ENCODE measurements around the gene KIAA1755.

KIAA1755 gene

DNA sequence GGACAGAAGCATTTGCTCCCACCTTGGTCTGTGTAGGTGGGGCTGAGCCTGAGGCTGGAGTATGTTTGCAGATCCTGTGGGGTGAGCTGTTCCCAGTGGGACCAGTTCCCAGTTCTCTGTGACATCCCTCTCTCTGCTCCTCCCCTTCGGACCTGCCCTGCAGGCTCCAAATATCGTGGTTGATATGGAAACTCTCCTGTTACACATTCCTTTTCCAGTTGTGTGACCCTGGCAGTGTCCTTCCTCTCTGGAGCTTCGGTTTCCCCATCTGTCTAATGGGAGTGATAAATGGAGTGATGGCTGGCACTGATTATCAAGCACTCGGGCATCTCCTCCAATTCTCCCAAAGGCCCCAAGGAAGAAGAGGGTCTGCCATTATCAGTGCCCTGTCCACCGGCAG, 79.8 kb downstream of the KIAA1755 start:
- DNase-seq (ENCODE audit: low spot score), result no peak

DNA sequence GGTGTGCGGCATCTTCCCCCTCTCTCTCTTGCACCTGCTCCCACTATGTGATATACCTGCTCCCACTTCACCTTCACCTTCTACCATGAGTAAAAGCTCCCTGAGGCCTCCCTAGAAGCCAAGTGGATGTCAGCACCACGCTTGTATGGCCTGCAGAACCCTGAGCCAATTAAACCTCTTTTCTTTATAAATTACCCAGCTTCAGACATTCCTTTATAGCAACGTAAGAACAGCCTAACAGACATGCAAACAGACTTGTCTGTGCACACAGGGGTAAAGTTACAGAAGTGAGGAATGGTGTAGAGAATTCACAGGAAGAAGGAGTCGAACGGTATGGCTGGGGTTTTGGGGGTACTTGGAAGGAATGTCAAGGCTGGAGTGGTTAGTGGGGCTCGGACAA, 80.7 kb downstream of the KIAA1755 start:
- DNase-seq (ENCODE audit: low spot score), result no peak

DNA sequence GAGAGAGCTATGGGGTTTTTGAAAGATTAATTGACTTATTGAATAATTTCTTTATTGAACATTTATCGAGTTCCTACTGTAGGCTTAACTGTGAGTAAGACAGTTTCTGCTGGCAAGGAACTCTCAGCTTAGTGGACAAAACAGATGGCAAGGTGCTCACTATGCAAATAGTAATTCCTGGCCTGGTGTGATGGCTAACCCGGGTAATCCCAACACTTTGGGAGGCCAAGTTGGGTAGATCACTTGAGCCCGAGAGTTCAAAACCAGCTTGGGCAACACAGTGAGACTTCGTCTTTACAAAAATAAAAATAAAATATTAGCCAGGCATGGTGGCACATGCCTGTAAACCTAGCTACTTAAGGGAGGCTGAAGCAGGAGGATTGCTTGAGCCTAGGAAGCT, 82.0 kb downstream of the KIAA1755 start:
- no peak for DNase-seq (ENCODE audit: low spot score)

DNA sequence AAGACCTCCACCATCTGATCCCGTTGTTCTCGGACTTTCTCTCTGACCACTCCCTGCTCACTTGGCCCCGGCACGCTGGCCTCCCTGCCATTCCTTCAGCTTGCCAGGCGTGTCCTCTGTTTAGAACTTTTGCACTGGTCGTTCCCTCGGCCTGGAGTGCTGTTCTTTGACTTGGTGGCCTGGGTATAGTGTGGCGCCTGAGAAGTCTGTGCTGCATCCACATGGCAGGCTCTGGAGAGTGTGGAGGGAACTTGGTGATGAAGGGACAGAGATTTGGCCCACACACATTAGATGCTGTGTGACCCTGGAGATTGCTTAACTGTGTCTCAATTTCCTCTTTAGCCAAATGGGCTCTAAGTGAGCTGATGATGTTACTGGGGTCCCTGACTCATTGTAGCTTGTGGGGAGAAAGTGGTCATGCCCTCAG, 82.5 kb downstream of the KIAA1755 start:
- DNase-seq (ENCODE audit: low spot score), result no peak

DNA sequence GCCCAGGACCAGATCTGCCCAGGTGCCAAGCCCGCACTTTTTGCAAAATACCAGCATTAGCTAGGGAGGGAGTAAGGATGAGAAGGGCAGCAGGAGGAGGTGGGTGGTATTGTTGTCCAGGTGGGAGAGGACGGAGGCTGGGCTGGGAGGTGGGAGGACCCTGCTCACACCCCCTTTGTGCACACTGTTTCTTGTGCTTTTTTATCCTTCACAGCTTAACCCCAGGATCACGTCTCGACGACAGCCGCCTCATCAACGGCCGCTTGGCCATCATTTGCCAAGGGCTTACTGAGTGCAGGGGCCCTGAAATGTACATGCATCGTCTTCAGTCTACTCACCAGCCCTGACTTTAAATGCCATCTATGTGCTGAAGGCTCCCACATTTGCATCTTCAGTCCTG, 83.3 kb downstream of the KIAA1755 start:
- no peak for DNase-seq (ENCODE audit: low spot score)

DNA sequence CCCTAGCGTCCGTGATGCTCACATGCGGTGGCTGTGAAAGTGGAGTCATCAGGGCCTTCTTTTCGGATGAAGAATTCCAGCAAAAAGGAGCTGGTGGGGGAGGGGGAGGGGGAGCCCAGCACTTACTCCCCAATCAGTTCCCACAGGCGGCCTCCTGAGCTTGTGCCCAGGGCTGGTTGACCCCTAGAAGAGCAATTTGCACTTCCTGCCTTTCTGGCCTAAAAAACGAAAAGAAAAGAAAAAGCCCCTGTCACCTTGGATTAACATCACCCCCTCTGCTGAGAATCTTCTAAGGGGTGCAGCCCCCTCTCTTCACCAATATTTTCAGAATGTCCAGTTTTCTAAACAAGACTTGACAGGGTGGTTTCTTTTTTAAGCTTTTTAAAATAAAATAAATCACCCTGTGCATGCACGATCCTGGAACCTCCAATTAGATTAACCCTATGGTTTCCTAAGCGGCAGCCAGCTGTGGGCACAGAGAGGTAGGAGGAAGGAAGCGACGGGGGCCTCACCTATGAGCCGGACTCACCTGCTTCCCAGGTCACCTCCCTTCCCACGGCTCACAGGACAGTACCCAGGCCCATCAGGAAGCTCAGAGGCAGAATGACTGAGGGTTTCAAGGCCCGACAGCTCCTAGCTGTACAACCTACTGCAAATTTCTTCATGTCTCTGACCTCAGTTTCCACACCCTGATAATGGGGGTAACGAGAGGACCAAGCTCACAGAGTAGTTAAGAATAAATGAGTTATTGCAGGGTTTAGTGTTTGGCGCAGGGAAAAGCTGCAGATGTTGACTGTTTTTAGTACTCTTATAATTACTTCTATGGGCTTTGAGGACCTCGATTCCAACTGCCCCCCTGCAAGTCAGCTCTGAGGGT, 85.0 kb downstream of the KIAA1755 start:
- no peak for DNase-seq (ENCODE audit: low spot score)

DNA sequence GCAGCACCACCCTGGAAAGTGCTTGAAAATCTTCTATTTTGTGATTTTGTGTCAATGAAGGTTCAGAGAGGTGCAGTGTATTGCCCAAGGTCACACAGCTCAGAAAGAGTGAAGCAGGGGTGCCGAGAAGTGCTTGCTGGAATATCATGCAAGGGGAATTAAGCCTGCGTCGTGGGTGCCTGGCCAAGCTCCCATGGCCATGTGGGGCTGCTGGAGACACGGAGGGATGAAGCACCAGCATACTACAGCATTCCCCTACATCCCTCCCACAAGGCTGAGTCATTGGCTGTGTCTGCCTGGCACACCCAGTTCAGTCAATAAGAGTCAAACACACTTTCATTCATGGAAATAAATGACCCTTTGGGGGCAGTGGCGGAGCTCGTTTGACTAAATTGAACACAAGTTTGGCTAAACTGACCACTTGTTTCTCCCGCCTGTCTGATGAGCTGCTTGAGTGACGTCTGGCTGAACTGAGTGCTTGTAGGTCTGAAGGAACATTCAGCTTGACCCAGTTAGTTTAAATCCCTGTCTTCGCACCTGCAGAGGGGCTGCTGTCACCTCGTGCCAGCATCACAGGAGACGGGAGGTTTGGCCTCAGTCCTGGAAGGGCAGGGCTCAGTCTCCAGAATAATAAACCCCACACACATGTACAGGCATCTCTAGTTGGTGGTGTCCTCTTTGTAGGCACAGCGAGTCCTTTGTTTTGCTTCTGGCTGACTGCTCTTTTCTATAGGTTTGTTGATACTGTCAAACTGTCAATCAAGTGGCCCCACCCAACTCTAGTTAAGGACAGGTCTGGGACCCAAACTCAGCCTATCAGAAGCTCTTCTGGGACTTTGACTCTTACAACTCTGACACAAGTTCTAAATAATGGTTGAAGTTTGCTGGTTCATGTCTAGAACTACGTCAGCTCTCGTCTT, 87.0 kb downstream of the KIAA1755 start:
- DNase-seq (ENCODE audit: low spot score), result no peak

DNA sequence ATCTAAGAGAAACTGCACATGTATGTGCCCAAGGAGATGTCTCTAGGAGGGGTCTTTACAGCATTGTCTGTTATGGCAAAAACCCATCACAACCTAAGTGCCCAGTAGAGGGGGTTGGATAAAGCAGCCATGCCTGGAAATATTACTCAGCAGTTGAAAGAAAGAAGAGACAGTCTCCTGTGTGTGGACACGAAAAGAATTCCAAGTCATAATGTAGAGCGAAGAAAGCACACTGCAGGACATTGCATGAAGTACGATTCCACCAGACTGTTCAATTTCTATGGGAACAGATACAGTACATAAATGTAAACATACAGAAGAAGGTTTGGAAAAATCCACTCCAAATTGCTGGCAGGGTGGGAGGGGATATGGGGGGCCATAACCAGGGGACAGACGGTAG, 88.1 kb downstream of the KIAA1755 start:
- no peak for DNase-seq (ENCODE audit: low spot score)

DNA sequence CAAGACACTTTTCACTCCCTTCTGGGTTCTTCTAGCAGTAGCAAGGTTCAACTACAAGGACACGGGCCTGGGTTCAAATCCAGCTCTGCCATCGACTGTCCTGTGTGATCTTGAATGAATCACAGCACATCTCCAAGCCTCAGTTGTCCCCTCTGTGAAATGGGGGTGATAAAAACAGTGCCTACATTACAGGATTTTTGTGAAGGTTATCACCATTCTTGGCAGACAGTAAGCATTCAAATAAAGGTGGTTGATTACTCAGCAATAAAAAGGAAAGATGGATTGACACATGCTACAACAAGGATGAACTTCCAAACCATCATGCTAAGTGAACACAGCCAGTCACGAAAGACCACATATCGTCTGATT, 88.9 kb downstream of the KIAA1755 start:
- DNase-seq (ENCODE audit: low spot score), result no peak

DNA sequence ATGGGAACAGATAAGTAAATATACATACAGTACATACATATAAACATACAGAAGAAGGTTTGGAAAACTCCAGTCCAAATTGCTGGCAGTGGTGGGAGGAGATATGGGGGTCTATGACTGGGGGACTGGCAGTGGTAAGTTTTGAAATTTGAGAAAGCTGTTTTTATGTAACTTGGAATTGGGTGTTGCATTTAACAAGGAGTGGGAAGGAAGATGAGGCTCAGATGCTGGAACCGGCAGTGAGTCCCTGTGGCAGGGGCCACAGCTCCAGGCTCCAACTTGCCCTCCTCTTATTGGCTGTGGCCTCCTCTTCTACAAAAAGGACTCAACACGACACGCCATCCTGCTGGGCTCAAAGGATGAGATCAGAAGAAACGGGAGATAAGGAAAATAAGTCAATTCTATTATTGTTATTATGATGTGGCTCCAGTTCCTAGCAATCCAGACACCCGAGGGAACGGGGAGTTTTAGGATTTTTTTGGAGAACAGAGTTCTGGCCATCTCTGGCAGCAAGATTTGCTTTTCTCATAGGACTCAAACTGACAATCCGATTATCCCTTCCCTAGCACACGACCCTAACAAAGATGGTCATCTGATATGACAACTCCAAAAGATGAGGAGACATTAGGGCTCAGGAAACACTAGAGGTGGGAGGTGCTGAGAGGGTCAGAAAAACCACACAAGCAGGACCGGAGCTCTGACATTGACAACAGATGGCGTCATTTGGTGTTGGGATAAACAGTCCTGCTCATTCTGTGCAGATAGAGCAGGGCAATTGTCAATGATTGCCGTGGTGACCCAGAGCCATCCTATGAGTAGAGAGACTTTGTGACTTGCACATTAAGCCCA, 89.5 kb downstream of the KIAA1755 start:
- no peak for DNase-seq (ENCODE audit: low spot score)

DNA sequence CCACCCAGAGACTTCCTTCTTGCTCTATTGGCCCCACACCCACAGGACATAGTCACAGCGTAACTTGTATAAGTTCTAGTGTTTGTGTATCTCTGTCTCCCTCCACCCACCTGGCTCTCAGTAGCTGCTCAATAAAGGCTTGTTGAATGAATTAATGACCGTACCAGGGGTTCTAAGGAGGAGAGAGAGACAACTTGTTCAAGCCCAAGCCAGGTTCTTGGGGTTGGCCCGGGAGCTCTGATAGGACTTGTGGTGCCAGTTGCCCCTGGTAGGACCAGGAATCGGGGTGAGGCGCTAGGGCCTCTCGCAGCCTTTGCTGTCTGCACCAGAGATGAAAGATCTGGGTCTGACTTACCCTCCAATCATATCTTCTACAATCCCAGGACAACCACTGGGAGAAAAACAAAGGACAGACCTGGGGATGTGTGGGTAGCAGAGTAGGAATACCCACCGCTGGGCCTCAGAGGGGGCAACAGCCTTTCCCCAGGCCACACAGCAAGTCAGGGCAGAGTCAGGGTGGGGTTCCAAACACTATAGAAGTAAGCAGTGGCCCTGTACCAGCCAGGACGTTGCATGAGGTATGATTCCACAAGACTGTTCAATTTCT, 90.2 kb downstream of the KIAA1755 start:
- DNase-seq (ENCODE audit: low spot score), result no peak

DNA sequence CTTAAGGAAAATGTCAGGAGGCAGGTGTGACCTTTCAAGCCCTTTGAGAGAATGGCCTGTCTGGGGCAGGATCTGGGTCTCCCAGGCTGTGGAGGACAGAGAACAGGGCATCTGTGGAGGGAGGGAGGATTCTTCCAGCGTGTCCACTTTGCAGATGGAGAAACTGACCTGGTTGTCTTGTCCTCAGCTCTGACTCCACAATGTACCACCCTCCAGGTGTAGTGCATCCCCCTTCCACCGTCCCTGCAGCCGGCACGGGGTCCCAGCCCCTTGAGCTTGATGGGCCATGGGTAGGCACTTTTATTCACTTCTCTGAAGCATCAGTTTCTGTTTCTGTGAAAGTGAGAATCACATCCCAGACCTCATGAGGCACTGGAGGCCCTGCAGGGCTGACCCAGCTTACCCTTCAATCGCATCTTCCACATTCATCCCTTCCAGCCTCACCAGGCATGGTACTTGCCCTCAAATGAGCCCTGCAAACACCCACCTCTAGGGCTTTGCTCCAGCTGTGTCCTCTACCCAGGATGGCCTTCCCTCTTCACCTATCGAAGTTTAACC, 90.8 kb downstream of the KIAA1755 start:
- no peak for DNase-seq (ENCODE audit: low spot score)

DNA sequence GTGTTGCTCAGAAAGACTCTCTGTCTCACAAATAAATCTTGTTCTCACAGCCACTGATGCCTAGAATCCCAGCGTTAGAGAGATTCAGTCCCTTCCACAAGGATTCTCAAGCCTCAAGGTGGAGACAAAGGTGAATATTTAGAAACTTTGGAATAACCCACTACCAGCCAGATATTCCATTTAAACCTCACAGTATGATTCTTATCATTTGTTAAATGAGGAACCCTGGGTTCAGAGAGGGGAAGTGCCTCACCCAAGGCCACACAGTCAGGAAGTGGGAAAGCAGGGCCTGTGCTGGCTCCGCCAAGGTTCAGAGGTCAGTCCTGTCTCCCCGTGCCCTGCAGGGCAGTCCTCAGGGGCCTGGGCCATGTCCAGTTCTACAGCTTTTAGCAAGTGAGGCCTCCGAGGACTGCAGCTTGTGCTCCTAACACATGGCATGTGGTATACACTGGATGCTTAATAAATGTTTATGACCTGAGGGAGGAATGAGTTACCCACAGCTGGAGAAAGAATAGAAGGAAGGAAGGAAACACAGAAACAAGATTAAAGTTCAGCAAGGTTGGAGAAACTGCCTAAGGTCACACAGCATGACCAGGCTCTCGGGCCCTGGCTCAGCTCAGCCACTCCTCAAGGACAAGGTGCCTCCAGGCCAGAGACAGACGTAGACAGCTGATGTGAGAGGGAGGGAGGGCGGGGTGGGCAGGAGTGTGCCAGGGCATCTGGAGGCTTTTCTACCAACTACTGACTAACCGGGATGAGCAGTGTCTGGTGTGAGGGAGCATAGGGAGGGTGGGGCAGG, 91.5 kb downstream of the KIAA1755 start:
- DNase-seq (ENCODE audit: low spot score), result no peak

DNA sequence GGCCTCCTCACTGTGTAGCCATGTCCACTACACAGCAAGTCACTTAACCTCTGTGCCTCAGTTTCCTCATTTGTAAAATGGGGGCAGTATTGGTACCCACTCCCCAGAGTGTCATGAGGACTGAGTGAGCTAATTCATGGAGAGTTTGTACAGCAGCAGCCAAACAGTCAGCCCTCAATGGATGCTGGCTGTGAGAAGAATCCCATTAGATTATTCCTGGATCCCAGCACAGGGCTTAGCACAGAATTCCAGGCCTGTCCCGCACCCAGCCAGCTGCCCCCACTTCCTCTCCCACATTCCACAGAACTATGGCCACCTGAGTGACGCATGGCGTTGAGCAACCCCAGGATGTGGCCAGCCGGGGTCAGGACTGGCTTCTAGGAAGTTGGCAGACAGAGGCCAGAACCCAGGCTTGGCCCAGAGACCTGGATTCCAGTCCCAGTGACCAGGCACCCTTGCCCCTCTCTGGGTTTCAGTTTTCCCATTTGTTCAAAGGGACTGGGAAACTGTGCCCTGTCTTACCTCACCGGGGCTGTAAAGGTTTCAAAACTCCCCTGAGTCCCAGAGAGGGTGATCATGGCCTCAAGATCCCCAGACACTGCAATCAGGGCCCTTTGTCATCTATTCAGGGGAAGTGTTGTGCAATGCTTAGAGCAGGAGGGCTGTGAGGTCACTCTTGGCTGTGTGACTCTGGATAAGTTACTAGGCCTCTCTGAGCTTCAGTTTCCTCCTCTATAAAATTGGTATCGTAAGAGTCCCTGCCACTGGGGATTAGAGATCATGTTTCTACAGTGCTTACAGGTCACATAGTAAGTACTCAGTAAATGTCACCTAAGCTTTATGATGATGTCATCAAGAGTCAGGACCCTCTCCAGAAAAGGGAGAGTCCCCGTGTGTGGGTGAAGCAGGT, 92.4 kb downstream of the KIAA1755 start:
- no peak for DNase-seq (ENCODE audit: low spot score)

DNA sequence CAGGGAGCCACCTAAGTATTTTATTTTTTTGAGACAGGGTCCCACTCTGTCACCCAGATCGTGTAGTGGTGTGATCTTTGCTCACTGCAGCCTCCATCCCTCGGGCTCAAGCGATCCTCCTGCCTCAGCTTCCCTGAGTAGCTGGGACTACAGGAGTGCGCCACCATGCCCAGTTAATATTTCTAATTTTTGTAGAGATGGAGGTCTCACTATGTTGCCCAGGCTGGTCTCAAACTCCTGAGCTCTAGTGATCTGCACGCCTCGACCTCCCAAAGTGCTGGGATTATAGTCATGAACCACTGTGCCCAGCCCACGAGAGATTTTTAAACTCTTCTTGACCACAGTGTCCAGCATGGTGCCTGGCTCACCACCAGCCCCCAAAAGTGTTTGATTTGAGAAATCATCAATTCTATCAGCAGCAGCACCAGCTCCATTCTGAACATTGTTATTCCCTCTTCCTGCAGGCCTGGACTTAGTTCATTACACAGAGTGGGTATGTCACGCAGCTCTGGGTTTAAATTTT, 93.1 kb downstream of the KIAA1755 start:
- no peak for DNase-seq (ENCODE audit: low spot score)

DNA sequence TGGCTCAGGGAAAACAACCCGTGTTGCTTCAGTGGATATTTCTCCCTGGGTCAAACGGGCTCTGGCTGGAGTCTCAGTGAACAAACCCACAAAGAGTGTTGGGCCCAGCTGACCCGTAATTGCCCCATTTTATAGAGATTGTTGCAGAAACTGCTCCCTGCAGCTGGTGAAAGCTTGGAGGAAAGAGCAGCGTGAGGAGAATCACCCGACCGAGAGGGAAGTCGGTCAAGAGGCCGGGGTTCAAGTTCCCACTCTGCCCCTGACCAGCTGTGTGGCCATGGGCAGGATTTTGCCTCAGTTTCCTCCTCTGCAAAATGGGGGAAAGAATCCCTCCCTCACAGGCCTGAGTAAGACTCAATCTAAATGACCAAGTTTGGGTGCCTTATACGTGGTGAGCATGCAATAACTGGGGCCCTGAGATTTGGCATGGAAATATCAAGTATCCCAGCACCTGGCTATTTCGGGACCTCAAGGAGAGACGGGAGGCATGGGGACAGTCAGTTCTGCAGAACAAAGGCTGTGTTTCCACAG, 93.8 kb downstream of the KIAA1755 start:
- no peak for DNase-seq (ENCODE audit: low spot score)

DNA sequence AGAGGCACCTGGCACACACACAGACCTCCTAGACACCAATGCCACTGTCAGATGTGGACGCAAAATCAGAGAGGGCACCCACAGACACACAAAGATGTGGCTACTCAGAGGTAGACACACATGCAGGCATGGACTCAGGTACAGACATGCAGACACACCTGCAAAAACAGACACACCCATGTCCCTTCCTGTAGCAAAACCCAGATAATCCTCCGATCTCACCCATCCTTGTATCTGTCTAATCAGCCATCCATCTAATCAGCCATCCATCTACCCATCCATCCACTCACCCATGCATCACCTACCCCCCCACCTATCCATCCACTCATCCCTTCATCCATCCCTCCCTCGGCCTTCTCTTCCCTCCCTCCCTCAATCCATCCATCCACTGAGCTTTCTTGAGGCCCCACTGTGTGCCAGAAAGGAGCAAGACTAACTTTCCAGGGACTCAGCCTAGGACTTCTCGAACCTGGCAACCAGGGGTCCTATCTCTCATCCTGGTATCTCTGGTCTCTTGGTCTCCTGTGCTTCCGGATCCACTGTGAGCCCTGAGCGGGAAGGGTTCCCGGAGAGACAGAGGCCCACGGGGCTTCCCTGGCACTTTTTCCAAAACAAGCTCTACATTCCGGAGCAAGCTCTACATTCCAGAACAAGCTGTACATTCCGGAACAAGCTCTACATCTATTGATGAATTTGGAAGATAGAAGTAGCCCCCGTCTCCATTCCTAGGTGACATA, 94.4 kb downstream of the KIAA1755 start:
- no peak for DNase-seq (ENCODE audit: low spot score)
